Transverse colon (tissue), 4 donors: ENCODE measurements around the gene MED9. TPM values are rescaled to one million over a fixed set of nuclear protein-coding genes. Genes with fewer than 3 reads are reported as not detected.

Source experiments
- DNase-seq: peaks from one replicate; pipeline ENCODE4 v3.0.0-alpha.2; 2019
- H3K27ac ChIP-seq, 4 donors: fragments of 200-600 bp; sonication (generic); 2 replicates each; pipeline ENCODE4 v1.5.1; 2016 to 2018; ENCODE audit warnings: inconsistent platforms in 4 of 4
- H3K27me3 ChIP-seq: fragments of 200-600 bp; sonication (generic); 2 replicates; pipeline ENCODE4 v1.5.1; 2017; ENCODE audit warnings: inconsistent platforms
- H3K36me3 ChIP-seq, 4 donors: fragments of 200-600 bp; sonication (generic); 2 replicates each; pipeline ENCODE4 v1.5.1; 2017 to 2019; ENCODE audit warnings: inconsistent platforms in 4 of 4
- H3K4me1 ChIP-seq, 4 donors: fragments of 200-600 bp; sonication (generic); 2 replicates each; pipeline ENCODE4 v1.5.1; 2017 to 2020; ENCODE audit warnings: inconsistent platforms in 4 of 4
- H3K4me3 ChIP-seq, 4 donors: fragments of 200-600 bp; sonication (generic); 1 replicate in 1 of 4; 2 replicates in 3 of 4; pipeline versions ENCODE4 v1.5.1 to v1.6.1; 2017 to 2019; ENCODE audit warnings: inconsistent platforms in 4 of 4
- H3K9me3 ChIP-seq, 2 donors: fragments of 200-600 bp; sonication (generic); 2 replicates each; pipeline ENCODE4 v1.5.1; 2017 to 2019; ENCODE audit warnings: inconsistent platforms in 2 of 2
- EP300 ChIP-seq: sonication (generic); formaldehyde crosslinking; IDR thresholded peaks from one replicate; pipeline ENCODE4 v1.6.1; 2017; ENCODE audit warnings: antibody characterized with exemption, low read depth
- POLR2A ChIP-seq: fragments of 450-650 bp; IDR thresholded peaks from one replicate; pipeline ENCODE4 v1.6.1; 2016; ENCODE audit warnings: antibody characterized with exemption, mild to moderate bottlenecking, moderate library complexity
- POLR2AphosphoS5 ChIP-seq, 3 donors: sonication (generic); formaldehyde crosslinking; IDR thresholded peaks; one replicate each; pipeline ENCODE4 v1.6.1; 2016; ENCODE audit warnings: antibody characterized with exemption in 3 of 3
- WGBS, 2 donors: methylation state at CpG; one replicate each; pipeline ENCODE4 v1.1.5; 2018; ENCODE audit warnings: low coverage in 1 of 2; 5-methylcytosine and 5-hydroxymethylcytosine counted together
- in situ Hi-C, 4 donors: fragments of 200-750 bp; cut with MboI; loops; one replicate each; pipeline versions ENCODE4 v1.15.0 to v1.15.1; 2017; ENCODE audit warnings: low sequenced_read_pairs in 3 of 4, low pct_ligation_motif_present in 1 of 4, low pct_unique_long_range_greater_than_20kb in 1 of 4
- intact Hi-C: fragments of 100-400 bp; cut with DNase I; formaldehyde crosslinking; loops from one replicate; pipeline ENCODE4 v1.15.1; 2023; ENCODE audit warnings: low total_unique reads
- total RNA-seq, 4 donors: library from RNA; depleted of rRNA; stranded (reverse); fragments of >200 nt; gene quantifications; one replicate each; pipeline ENCODE4 v1.1.0, GENCODE V29; 2016
- TF ChIP-seq, protein P1 (sequence below), 5 experiments: fragments of 200-600 bp in 3 of 5; fragments of 450-650 bp in 2 of 5; sonication (generic) in 3 of 5; IDR thresholded peaks; 1 replicate in 2 of 5; 2 replicates in 3 of 5; pipeline ENCODE4 v1.5.1; 2016 to 2017; ENCODE audit warnings: antibody characterized with exemption in 5 of 5, inconsistent platforms in 3 of 5, mild to moderate bottlenecking in 2 of 5, moderate library complexity in 1 of 5

MED9 gene
- total RNA-seq, 4 donors from 2014 or later, result 15.0 to 90.0 (median 25.2) TPM

DNA sequence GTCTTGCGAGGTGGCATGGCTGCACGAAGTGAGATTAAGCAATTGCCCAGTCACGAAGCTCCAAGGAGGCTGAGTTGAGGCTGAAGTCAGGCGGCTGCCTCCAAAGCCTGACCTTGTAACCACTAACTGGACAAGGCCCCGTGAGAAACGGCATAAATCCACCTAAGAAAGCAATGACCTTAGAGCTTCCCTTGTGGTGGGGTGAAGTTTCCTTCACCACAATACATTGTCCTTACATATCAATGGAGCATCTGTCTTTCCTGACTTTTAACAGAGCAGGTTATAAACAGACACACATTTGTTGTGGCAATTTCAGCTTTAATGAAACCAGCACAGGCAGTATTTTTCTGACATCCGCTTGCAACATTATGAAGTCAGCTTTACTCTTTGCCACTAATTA lies 2.5 kb upstream of the MED9 start:
- Histone ChIP-seq H3K4me3 (no peak overlapping the region), H3K27me3 (no peaks in the 10 kb centered on the region), H3K27ac (no peak overlapping the region), H3K36me3 (no peaks in the 10 kb centered on the region), H3K4me1 (peaks cover 16 to 20% (median 18%) of the 10 kb centered on the region in 4 donors), H3K9me3 (no peaks in the 10 kb centered on the region)
- intact Hi-C loops, result no loop called here
- in situ Hi-C loops, result no loop called here
- DNase-seq, result no peak
- TF ChIP-seq EP300 (no peak), POLR2AphosphoS5 (IDR thresholded peaks at IDR 0.05) (no peak), POLR2A (no peak)
- TF ChIP-seq, protein P1, sequence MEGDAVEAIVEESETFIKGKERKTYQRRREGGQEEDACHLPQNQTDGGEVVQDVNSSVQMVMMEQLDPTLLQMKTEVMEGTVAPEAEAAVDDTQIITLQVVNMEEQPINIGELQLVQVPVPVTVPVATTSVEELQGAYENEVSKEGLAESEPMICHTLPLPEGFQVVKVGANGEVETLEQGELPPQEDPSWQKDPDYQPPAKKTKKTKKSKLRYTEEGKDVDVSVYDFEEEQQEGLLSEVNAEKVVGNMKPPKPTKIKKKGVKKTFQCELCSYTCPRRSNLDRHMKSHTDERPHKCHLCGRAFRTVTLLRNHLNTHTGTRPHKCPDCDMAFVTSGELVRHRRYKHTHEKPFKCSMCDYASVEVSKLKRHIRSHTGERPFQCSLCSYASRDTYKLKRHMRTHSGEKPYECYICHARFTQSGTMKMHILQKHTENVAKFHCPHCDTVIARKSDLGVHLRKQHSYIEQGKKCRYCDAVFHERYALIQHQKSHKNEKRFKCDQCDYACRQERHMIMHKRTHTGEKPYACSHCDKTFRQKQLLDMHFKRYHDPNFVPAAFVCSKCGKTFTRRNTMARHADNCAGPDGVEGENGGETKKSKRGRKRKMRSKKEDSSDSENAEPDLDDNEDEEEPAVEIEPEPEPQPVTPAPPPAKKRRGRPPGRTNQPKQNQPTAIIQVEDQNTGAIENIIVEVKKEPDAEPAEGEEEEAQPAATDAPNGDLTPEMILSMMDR (IDR thresholded peaks at IDR 0.05), result no peak
- 75 to 89% methylated on average over 1 to 7 of the region's 7 CpGs for WGBS, 2 donors

- intact Hi-C loops, result no loop called here
- in situ Hi-C loops, result no loop called here
- peaks cover 16 to 48% (median 18%) of the 10 kb centered on the region in 4 donors for H3K4me1 ChIP-seq
- TF ChIP-seq POLR2AphosphoS5 (IDR thresholded peaks at IDR 0.05) (no peak), POLR2A (no peak), EP300 (no peak)
- TF ChIP-seq, protein P1 (IDR thresholded peaks at IDR 0.05), result no peak
- WGBS, 2 donors, result 98 to 100% methylated on average over 3 of the region's 3 CpGs
- DNase-seq, result no peak
- no peak overlapping the region for H3K27ac ChIP-seq
- no peaks in the 10 kb centered on the region for H3K9me3 ChIP-seq
- H3K27me3 ChIP-seq, result no peaks in the 10 kb centered on the region
- H3K4me3 ChIP-seq, result no peak overlapping the region
- peaks cover 0 to 5% (median 0%) of the 10 kb centered on the region in 4 donors for H3K36me3 ChIP-seq
Observed at GRCh38 chr17:17479209-17479608, 2.4 kb downstream of the MED9 start.

GRCh38 chr17:17480593-17481148 lies 3.9 kb downstream of the MED9 start:
- H3K4me3 ChIP-seq, result no peak overlapping the region

DNA sequence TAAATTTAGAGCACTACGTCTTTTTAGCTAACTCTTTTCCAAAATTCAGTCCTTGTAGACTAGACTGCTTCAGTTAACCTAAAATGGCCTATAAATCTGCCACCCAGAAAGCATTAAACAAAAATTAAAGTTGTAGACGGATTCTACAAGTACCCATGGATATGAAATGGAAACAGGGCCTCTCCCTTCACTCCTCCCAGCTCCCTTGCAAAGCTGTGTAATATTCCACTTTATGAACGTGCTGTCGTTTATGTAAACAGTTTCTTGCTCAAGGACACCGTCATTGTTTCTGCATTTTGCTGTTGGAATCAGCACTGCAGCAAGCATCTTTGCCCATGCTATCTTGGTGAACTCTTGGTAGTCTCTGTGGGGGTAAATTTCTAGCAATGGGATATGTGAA lies 5.1 kb downstream of the MED9 start:
- in situ Hi-C loops, result no loop called here
- no peak overlapping the region for H3K27ac ChIP-seq
- H3K4me1 ChIP-seq, result peaks cover 16 to 48% (median 18%) of the 10 kb centered on the region in 4 donors
- intact Hi-C loops, result loop anchor here (5.0 kb wide), 1 partner anchor 75 kb away; no protein-coding TSS in a partner anchor
- WGBS, 2 donors, result 66 to 74% methylated on average over 5 of the region's 5 CpGs
- H3K27me3 ChIP-seq, result no peaks in the 10 kb centered on the region
- peaks cover 0 to 5% (median 0%) of the 10 kb centered on the region in 4 donors for H3K36me3 ChIP-seq
- no peak for DNase-seq
- no peak overlapping the region for H3K4me3 ChIP-seq
- TF ChIP-seq POLR2A, result no peak
- TF ChIP-seq, protein P1 (IDR thresholded peaks at IDR 0.05), result no peak
- TF ChIP-seq POLR2AphosphoS5 (IDR thresholded peaks at IDR 0.05), result no peak
- no peak for TF ChIP-seq EP300
- no peaks in the 10 kb centered on the region for H3K9me3 ChIP-seq

More at GRCh38 chr17:17480593-17481148, 3.9 kb downstream of the MED9 start:
- no peak for DNase-seq
- Histone ChIP-seq H3K9me3 (no peaks in the 10 kb centered on the region), H3K27me3 (no peaks in the 10 kb centered on the region), H3K27ac (no peak overlapping the region), H3K36me3 (peaks cover 0 to 5% (median 0%) of the 10 kb centered on the region in 4 donors), H3K4me1 (peaks cover 16 to 48% (median 18%) of the 10 kb centered on the region in 4 donors)
- WGBS, 2 donors, result 52 to 65% methylated on average over 4 to 6 of the region's 6 CpGs
- intact Hi-C loops, result loop anchor here (5.0 kb wide), 1 partner anchor 73 kb away; no protein-coding TSS in a partner anchor
- no peak for TF ChIP-seq POLR2A
- TF ChIP-seq, protein P1 (IDR thresholded peaks at IDR 0.05), result no peak
- no peak for TF ChIP-seq POLR2AphosphoS5 (IDR thresholded peaks at IDR 0.05)
- in situ Hi-C loops, result no loop called here
